Panc1 (cell line): ENCODE results near the gene E2F8. TPM values are rescaled to one million over a fixed set of nuclear protein-coding genes. Genes with fewer than 3 reads are reported as not detected.

Source experiments
- ATAC-seq: fragments of 200-7000 bp; cut with Tn5 transposase; 2 replicates; pipeline ENCODE4 v1.9.1; 2020; ENCODE audit warnings: mild to moderate bottlenecking, moderate library complexity
- BruUV-seq: library from RNA; stranded (reverse); fragments of 400-500 nt; replicated peaks from 2 replicates; lab custom pipeline; 2021; lab: Mats Ljungman, UMichigan
- CTCF ChIA-PET: fragments of 300-600 bp; sonication (Branson Sonifier 250); formaldehyde crosslinking; loops from one replicate; lab custom pipeline; 2022; ENCODE audit warnings: antibody characterized with exemption; lab: Charles Lee
- POLR2A ChIA-PET: fragments of 300-600 bp; sonication (Branson Sonifier 250); formaldehyde crosslinking; loops from one replicate; lab custom pipeline; 2022; ENCODE audit warnings: antibody characterized with exemption; lab: Charles Lee
- DNase-seq: peaks from one replicate; pipeline ENCODE4 v3.0.0-alpha.2; 2010; ENCODE audit warnings: low read depth, low spot score
- H3K27ac ChIP-seq: 2 replicates; pipeline ENCODE4 v1.5.1; 2011; ENCODE audit warnings: mild to moderate bottlenecking, low read length, inconsistent platforms
- H3K27me3 ChIP-seq: fragments of 200-500 bp; sonication (Bioruptor generic); 2 replicates; pipeline ENCODE4 v1.6.0; 2014; ENCODE audit warnings: low read length, inconsistent platforms; ENCODE audit not compliant: control insufficient read depth, insufficient read depth
- H3K36me3 ChIP-seq: fragments of 200-500 bp; sonication (Bioruptor generic); 2 replicates; pipeline ENCODE4 v1.5.1; 2014; ENCODE audit warnings: inconsistent platforms, mild to moderate bottlenecking, low read length, moderate library complexity; ENCODE audit not compliant: control insufficient read depth, insufficient read depth
- H3K4me1 ChIP-seq: 2 replicates; pipeline ENCODE4 v1.5.1; 2011; ENCODE audit warnings: inconsistent platforms, mild to moderate bottlenecking, low read length, moderate library complexity; ENCODE audit not compliant: control insufficient read depth, insufficient read depth
- H3K4me3 ChIP-seq, 2 experiments: 2 replicates each; pipeline ENCODE4 v1.5.1; 2011 to 2012; ENCODE audit warnings: low read depth in 2 of 2, low read length in 2 of 2, mild to moderate bottlenecking in 2 of 2, inconsistent platforms in 1 of 2, moderate library complexity in 1 of 2
- H3K9me3 ChIP-seq: fragments of 200-500 bp; sonication (Bioruptor generic); 2 replicates; pipeline ENCODE4 v1.5.1; 2014; ENCODE audit warnings: low read depth, mild to moderate bottlenecking, inconsistent platforms, low read length, moderate library complexity; ENCODE audit not compliant: control insufficient read depth, insufficient read depth
- POLR2AphosphoS5 ChIP-seq: IDR thresholded peaks from 2 replicates; pipeline ENCODE4 v1.6.1; 2012; ENCODE audit warnings: mild to moderate bottlenecking, low read depth, low read length, moderate library complexity
- SIN3A ChIP-seq: IDR thresholded peaks from 2 replicates; pipeline ENCODE4 v1.6.1; 2012; ENCODE audit warnings: low read depth, mild to moderate bottlenecking, low read length, moderate library complexity, borderline replicate concordance; ENCODE audit not compliant: insufficient read depth
- TCF7L2 ChIP-seq: IDR thresholded peaks from 2 replicates; pipeline ENCODE4 v1.6.1; 2011; ENCODE audit warnings: mild to moderate bottlenecking, low read depth, low read length, inconsistent platforms
- in situ Hi-C: cut with HindIII; loops from 2 replicates; pipeline ENCODE4 v1.10.0; 2016; ENCODE audit warnings: low sequenced_read_pairs, low pct_unique_long_range_greater_than_20kb
- intact Hi-C: fragments of 100-400 bp; cut with micrococcal nuclease; formaldehyde crosslinking; loops from one replicate; pipeline ENCODE4 v1.10.0; 2022; ENCODE audit not compliant: unreplicated experiment
- total RNA-seq: library from RNA; stranded (reverse); gene quantifications from one replicate; pipeline ENCODE4 v1.2.1, GENCODE V29; 2021; ENCODE audit not compliant: unreplicated experiment
- TF ChIP-seq, protein P1 (sequence below): fragments of 450-650 bp; IDR thresholded peaks from 2 replicates; pipeline ENCODE4 v1.5.1; 2017; ENCODE audit warnings: mild to moderate bottlenecking
- TF ChIP-seq, protein P2 (sequence below), 2 experiments: IDR thresholded peaks; 2 replicates each; pipeline ENCODE4 v1.6.1; 2011 to 2012; ENCODE audit warnings: low read depth in 2 of 2, control low read depth in 1 of 2, low read length in 1 of 2, mild to moderate bottlenecking in 1 of 2, moderate library complexity in 1 of 2; ENCODE audit not compliant: insufficient read depth in 1 of 2

The E2F8 gene
- total RNA-seq, 1 experiment from 2014 or later: 14.2 TPM

DNA sequence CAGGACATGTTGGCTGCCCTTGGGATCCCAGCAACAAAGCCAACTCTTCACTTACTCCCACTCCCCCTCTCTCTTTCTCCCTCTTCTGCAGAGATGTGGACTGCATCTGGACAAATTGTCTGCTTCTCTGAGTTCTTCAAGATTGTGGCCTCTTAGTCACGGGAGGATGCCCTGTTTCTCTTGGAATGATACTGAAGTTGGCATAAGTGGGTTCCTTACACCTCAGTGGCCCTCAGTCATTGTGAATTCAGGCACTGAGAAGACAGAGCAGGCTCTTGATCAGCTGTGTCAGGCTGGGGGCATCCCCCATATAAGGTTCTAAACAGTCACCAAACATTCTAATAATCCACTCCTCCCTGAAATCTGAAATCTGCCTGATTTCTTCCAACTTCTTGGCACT lies 6.1 kb upstream of the E2F8 start:
- H3K4me3 ChIP-seq: no peak overlapping the region
- H3K27me3 ChIP-seq: no peaks in the 10 kb centered on the region
- ChIA-PET POLR2A (no interaction called here), CTCF (interaction anchor here (0.7 kb wide), 1 partner anchor 672 kb away, joined by 6 read pairs; no protein-coding TSS in a partner anchor)
- intact Hi-C loops (no loop called here), in situ Hi-C loops (no loop called here)
- no peaks in the 10 kb centered on the region for H3K36me3 ChIP-seq
- H3K27ac ChIP-seq: no peak overlapping the region
- H3K9me3 ChIP-seq: no peaks in the 10 kb centered on the region
- no TSS peak for BruUV-seq
- ATAC-seq (no peak), DNase-seq (no peak)
- H3K4me1 ChIP-seq: peaks cover 4% of the 10 kb centered on the region; the same call in 1 of the 2 replicates
- TF ChIP-seq TCF7L2 (no peak), SIN3A (no peak), POLR2AphosphoS5 (no peak)
- TF ChIP-seq, protein P1, sequence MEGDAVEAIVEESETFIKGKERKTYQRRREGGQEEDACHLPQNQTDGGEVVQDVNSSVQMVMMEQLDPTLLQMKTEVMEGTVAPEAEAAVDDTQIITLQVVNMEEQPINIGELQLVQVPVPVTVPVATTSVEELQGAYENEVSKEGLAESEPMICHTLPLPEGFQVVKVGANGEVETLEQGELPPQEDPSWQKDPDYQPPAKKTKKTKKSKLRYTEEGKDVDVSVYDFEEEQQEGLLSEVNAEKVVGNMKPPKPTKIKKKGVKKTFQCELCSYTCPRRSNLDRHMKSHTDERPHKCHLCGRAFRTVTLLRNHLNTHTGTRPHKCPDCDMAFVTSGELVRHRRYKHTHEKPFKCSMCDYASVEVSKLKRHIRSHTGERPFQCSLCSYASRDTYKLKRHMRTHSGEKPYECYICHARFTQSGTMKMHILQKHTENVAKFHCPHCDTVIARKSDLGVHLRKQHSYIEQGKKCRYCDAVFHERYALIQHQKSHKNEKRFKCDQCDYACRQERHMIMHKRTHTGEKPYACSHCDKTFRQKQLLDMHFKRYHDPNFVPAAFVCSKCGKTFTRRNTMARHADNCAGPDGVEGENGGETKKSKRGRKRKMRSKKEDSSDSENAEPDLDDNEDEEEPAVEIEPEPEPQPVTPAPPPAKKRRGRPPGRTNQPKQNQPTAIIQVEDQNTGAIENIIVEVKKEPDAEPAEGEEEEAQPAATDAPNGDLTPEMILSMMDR: no peak
- TF ChIP-seq, protein P2, sequence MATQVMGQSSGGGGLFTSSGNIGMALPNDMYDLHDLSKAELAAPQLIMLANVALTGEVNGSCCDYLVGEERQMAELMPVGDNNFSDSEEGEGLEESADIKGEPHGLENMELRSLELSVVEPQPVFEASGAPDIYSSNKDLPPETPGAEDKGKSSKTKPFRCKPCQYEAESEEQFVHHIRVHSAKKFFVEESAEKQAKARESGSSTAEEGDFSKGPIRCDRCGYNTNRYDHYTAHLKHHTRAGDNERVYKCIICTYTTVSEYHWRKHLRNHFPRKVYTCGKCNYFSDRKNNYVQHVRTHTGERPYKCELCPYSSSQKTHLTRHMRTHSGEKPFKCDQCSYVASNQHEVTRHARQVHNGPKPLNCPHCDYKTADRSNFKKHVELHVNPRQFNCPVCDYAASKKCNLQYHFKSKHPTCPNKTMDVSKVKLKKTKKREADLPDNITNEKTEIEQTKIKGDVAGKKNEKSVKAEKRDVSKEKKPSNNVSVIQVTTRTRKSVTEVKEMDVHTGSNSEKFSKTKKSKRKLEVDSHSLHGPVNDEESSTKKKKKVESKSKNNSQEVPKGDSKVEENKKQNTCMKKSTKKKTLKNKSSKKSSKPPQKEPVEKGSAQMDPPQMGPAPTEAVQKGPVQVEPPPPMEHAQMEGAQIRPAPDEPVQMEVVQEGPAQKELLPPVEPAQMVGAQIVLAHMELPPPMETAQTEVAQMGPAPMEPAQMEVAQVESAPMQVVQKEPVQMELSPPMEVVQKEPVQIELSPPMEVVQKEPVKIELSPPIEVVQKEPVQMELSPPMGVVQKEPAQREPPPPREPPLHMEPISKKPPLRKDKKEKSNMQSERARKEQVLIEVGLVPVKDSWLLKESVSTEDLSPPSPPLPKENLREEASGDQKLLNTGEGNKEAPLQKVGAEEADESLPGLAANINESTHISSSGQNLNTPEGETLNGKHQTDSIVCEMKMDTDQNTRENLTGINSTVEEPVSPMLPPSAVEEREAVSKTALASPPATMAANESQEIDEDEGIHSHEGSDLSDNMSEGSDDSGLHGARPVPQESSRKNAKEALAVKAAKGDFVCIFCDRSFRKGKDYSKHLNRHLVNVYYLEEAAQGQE (IDR thresholded peaks at IDR 0.05; ENCODE audit: insufficient read depth in 1 of 2, low read depth in 2 of 2, low read length in 1 of 2): no peak

DNA sequence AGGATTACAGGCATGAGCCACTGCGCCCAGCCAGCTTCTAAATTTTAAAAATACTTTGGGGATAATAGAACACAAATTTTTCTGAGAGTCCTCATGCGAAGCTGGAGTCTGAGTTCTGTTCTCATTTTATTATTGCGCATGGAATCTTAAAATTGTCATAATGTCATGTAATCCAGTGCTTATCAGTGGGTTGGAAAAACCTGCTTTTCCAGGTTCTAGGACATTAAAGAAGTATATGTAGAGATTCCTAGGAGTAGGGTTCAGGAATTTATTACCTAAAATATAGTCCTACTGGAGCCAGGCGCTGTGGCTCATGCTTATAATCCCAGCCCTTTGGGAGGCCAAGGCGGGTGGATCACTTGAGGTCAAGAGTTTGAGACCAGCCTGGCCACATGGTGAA lies 4.6 kb upstream of the E2F8 start:
- DNase-seq: no peak
- TF ChIP-seq, protein P2 (IDR thresholded peaks at IDR 0.05; ENCODE audit: insufficient read depth in 1 of 2, low read depth in 2 of 2, low read length in 1 of 2): no peak
- no peak for TF ChIP-seq SIN3A
- no peak for TF ChIP-seq POLR2AphosphoS5
- no peak for TF ChIP-seq TCF7L2
- TF ChIP-seq, protein P1: no peak
- no TSS peak for BruUV-seq
- Histone ChIP-seq H3K27me3 (no peaks in the 10 kb centered on the region), H3K36me3 (no peaks in the 10 kb centered on the region), H3K9me3 (no peaks in the 10 kb centered on the region), H3K4me1 (peaks cover 4% of the 10 kb centered on the region; the same call in 1 of the 2 replicates), H3K27ac (no peak overlapping the region), H3K4me3 (no peak overlapping the region)
- ChIA-PET CTCF (no interaction called here), POLR2A (no interaction called here)
- ATAC-seq: no peak
- intact Hi-C loops: no loop called here
- in situ Hi-C loops: no loop called here
